ENCODE measurements around the gene TOLLIP.
"Not testable (repeated sequence)": the region's sequence is repeated elsewhere in the genome, so short reads cannot be mapped to it uniquely, and the experiment has no call there.

Gene TOLLIP

DNA sequence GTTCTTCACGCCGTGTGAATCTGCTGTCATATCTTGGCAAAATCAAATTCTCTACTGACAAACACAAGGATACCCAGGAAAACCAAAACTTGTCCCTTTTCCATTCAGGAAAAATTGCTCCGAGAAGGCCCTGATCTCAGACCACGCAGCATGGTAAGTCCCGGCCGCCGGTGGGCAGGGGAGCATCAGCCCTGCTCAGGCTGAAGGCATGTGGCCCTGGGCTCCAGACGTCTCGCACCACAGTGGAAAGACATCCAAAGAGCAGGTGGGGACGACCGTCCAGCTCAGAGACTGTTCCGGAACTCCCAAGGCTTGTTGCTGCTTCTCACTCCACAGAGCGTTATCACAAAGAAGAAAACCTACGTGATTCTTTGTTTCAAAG is 29.8 kb downstream of the TOLLIP start:
- DNase-seq: no peak

DNA sequence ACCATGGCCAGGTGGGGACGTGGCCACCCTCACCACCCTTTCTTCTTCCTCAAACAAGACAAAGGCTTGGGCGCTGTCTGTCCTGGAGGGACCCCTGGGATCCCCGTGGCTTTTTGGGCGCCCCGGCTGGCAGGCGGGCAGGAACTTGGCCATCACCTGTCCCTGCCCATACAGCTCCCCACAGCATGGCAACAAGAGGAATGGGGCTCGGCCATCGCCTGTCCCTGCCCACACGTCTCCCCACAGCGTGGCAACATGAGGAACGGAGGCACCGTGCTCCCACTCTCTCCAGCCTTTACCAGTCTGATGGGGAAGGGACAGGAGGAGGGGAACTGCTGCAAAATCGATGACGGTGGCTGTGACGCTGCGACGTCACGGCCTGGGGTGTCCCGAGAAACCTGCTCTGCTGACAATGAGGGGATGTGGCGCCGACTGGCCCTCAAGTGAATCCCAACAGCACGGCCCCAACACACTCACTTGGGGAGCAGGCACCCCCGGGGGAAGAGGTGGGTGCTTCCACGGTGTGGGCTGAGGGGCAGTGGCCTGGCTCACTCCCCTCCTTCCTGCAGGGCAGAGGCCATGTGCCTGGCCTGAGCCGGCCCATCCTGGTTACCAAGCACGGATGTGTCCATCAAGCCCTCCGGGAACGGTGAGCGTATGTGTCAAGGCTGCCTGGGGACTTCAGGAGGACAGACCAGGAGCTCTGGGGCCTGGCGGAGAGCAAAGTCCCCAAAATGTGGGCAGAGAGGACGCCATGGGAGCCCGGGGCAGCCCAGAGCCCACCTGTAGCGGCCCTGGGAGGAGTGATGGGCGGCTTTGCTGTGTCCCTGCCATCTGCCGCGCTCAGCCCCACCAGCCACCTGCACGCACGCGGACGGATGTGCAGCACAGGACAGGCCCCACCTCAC is 30.4 kb downstream of the TOLLIP start:
- DNase-seq: no peak

DNA sequence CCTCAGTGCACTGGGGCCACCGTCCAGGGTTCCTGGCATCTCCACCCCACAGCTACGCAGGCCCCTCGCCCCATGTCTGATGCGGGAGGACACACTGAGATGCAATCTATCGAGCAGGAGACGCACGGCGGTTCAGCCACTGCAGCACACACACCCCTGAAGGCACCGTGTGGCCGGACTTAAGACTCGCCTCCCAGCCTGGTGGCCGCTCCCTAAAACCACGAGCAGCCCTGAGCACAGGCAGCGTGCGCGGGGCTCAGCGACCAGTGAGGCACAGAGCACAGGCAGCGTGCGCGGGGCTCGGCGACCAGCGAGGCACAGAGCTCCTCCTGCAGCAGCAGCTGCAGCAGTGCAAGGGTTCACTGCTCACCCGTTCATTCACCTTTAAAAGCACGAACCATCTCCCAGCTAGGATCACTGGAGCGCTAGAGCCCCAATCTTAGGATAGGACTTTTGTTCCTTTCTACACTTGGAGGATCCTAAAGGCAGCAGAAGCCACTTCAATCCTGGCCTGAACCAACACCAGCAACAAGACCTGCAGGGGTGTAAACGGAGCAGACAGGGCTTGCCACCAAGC is 31.4 kb downstream of the TOLLIP start:
- DNase-seq: no peak

DNA sequence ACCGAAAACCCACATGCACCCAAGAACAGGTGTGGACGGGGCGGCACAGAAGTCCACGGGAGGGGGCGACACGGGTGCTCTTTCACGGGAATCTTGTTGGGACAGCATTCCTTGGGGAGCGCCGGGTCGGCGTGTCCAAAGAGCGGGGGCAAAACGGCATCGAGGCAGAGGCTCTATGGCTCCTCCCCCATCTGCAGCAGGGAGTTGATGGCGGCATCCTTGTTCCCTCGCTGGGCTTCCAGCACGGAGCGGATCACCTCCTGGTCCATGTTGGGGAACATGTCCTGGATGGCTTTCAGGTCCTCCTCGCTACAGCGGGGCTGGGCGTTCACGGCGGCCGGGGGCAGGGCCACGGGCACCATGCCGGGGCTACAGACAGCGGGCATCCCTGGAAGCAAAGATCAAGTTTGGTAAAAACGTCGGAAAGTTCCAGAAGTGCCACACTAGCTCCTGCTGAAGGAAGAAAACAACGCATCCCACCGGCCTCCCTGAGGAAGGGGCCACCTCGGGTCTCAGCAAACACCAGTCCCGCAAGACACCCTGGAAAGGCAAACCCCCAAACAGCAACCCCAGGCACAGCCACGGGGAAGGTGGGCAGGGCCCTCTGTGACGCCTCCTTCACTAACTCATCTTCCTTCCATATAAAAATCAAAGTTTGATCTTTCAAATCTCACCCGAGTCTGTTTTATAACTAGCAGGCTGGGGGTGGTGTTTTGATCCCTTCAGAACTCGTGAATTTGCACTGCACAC is 32.4 kb downstream of the TOLLIP start:
- no peak for DNase-seq

DNA sequence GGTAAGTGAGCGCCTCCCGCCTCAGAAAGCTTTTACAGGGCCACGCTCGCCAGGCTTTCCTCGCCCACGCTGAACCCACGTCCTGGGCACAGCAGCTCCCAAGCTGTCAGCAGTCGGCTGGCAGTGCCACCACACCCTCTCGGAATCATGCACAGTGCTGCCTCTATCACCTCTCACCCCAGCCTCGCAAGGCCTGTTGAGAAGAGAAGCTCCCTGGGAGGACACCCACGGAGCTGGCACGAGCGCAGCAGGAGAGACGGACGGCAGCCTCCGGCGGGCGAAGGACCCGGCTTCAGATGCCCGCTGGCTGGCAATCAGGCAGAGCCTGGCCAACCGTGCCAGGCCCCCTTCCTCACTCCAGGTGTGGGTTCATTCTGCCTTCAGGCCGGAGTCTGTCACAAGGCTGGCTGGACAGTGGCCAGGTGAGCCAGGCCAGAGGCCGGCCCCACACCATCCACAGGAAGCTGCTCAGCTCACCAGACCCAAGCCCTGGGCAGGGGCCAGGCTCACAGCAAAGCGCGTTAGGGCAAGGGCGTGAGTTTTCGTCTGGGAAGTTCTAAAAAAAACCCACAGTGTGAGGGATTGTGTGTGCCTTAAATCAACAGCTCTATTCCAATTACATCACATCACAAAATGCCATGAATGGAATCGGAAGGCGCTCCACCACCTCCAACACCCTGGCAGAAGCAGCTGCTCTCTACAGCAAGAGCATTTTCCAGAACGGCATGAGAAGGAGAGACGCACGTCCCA is 33.2 kb downstream of the TOLLIP start:
- DNase-seq: no peak

DNA sequence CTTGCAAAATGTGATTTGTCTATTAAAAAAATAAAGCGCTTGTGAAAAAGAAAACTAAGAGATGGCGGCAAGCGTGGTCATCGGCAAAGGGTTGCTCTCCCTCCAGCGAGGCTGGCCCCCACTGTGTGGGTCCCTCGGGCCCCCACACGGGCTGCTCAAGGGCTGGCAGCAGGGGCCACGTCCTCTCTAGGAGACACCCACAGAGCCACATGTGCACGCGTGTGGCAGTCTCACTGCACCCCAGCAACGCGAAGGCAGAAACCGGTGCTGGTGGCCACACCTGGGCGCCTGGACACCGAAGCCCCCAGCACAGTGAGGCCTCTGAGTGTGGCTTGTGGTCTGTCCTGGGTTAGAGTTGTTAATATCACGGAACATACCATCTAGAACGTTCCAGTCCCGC is 34.4 kb downstream of the TOLLIP start:
- no peak for DNase-seq

DNA sequence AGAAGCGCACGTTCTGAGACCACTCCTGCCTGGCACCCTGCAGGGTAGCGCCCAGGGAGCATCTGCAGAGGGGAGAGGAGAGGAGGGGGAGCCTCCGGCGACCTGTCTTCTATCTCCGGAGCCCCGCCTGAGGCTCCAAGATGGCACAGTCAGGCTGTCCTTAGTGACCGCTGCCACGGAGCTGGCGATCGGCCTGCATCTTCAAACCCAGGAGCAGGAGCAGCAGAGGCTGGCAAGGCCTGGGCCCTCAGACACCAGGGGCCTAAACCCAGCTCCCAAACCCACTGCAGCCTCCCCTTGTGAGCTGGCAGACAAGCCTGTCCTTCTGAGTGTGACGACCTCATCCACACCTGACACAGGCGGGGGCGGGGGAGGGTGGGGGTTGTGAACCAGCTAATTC is 34.9 kb downstream of the TOLLIP start:
- no peak for DNase-seq

DNA sequence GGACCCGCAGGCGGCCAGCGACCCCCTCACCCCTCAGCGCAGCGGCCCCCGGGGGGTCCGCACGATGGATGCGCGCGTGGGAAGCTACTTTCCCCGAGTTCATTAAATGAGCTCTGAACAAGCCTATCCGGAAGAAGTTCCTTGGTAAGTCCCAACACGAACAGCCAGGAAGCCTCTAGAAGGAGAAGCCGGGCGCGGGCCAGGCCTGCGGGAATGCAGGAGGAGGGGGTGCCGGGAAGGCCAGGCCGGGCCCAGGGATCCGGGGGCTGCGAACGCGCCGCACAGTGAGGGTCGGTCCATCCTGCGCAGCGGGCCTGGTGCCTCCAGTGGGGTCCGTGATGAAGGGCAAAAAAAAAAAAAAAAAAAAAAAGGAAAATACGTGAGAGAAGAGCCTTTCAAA is 36.9 kb downstream of the TOLLIP start:
- DNase-seq: no peak

DNA sequence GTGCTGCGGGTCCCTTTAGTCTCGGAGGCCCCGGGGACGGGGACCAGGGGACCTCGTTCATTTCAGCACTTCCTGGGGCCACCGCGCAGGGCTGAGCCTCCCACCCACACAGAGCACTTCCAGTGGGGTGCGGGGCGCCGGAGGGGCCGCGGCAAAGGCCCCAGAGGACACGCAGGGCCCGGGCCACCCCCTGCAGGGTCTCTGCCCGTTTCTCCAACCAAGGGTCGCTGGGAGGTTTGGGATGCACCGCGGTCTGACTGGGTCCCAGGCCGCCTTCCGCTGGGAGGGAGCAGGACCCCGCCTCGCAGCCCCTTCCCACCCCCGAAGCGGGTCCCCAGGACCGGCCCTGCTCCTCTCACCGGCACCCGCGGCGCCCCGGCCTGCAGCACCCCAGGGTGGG is 37.5 kb downstream of the TOLLIP start:
- no peak for DNase-seq

DNA sequence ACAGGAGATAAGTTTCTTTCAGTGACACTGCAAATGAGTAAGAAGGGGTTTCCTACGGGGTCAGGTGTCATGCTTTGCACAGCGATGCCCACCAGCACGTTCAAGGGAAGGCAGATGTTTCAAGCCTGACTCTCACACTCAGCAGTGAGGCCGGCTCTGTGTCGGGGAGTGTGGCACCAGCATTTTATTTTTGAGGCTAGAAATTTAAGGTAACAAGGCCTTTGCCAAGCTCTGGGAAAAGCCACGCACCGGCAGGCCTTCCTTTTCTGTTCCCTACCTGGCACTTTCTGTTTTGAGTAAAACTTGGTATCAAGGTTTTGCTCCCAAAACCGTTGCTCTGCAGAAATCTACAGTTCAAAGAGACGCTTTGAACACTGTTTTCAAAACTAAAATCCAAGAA is 38.0 kb downstream of the TOLLIP start:
- no peak for DNase-seq

DNA sequence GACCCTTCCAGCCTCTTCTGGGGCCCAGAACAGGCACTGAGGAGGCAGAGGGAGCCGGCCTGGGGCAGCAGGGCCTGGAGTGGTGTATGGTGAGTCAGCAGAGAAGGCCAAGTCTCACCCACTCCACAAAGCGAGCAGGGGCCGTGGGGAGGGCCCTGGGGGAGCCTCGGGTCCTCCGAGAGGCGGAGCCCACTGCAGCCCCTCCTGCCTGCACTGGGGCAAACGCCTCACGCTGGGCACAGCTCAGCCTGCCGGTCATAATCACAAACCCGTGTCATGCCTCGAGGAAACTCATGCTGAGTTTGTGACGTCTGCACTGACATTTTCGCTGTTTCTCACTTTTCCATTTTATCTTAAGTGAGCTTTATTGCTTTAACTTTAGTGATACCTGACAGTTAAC is 38.4 kb downstream of the TOLLIP start:
- no peak for DNase-seq

DNA sequence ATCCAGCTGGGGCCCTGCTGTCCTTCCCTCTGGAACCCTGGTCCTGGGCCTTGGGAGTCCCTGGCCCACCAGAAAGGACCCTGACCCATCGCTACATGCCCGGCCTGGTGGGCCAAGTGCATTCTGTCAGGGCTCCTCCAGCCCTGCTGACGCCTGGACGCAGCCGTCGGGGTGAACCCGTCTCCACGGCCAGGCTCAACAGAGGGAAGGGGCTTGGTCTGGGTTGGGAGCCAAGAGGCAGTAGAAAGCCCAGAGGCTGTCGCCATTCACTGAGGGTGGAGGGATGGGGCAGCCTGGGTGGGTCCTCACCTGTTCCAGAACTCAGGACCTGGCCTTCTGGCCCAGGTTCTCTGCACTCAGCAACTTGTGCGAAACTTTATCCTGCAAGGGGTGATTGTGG is 39.0 kb downstream of the TOLLIP start:
- DNase-seq: no peak

DNA sequence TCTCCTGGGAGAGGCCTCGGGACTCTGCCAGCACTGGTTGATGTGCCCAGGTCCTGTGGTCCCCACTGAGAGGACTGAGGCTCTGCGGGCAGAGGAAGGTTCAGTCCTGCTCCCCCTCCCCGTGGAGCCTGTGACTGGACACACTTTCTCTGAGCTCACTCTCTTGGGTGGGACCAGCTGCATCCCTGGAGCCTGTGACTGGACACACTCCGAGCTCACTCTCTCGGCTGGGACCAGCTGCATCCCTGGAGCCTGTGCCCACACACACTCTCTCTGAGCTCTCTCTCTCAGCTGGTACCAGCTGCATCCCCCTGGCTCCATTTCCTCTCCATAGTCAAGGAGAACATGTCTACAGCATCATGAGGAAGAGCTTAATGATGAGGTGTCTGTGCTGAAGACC is 39.5 kb downstream of the TOLLIP start:
- no peak for DNase-seq

DNA sequence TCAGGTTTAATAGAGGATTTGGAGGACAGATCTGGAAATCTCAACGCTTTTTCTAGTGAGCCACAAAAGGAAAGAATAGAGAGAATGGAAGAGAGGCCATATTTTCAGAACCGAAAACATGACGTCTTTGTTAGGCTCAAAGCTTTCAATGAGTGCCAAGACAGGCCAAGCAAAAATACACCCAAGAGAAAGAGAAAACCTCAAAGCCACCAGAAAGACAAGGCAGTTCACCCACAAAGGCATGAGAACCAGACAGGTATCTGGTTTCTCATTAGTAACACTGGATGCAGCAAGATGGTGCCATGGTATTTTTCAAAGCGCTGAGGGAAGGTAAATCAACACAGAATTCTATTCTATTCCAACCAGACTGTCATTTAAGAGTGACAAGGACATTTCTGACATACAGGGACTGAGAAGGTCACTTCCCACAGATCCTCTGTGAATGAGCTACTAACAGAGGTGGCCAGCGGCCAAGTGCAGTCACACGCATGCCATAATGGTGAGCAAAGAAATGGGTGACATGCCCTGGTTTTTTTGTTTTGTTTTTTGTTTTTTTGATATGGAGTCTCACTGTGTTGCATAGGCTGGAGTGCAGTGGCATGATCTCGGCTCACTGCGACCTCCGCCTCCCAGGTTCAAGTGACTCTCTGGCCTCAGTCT is 41.9 kb downstream of the TOLLIP start:
- DNase-seq: no peak

DNA sequence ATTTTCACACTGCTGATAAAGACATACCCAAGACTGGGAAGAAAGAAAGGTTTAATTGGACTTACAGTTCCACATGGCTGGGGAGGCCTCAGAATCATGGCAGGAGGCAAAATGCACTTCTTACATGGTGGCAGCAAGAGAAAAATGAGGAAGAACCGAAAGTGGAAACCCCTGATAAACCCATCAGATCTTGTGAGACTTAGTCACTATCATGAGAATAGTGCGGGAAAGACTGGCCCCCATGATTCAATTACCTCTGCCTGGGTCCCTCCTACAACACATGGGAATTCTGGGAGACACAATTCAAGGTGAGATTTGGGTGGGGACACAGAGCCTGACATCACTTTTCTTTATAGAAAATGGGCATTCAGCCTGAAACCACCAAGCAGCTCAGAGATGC is 42.5 kb downstream of the TOLLIP start:
- DNase-seq: not testable (repeated sequence)

DNA sequence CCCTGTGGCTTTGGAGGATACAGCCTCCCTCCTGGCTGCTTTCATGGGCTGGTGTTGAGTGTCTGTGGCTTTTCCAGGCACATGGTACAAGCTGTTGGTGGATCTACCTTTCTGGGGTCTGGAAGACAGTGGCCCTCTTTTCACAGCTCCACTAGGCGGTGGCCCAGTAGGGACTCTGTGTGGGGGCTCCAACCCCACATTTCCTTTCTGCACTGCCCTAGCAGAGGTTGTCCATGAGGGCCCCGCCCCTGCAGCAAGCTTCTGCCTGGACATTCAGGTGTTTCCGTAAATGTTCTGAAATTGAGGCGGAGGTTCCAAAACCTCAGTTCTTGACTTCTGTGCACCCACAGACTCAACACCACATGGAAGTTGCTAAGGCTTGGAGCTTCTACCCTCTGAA is 44.0 kb downstream of the TOLLIP start:
- not testable (repeated sequence) for DNase-seq

DNA sequence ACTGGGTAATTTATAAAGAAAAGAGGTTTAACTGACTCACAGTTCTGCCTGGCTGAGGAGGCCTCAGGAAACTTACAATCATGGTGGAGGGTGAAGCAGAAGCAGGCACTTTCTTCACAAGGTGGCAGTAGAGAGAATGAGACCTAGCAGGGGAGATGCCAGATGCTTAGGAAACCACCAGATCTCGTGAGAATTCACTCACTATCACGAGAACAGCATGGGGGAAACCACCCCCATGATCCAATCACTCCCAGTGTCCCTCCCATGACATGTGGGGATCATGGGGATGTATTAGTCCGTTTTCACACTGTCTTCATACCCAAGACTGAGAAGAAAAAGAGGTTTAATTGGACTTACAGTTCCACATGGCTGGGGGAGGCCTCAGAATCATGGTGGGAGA is 45.0 kb downstream of the TOLLIP start:
- peak; percentile 75 for DNase-seq

DNA sequence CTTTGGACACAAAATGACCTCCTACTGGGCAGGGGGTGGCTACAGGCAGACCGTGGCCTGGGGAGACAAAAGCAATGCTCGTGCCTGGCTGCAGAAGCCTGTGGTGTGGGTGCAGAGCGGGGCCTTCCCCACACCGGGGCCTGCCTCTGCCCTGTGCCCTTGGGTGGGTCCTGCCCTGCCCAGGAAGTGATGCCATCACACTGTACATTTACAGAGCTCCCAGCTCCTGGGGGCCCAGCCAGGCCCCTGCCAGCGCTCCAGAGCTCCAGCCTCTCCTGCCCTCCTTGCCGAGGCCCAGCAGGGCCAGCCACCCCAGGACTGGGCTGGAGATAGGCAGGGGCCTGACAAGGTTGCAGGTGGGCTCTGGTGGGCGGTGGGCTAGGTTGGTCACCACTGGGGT is 46.4 kb downstream of the TOLLIP start:
- no peak for DNase-seq

DNA sequence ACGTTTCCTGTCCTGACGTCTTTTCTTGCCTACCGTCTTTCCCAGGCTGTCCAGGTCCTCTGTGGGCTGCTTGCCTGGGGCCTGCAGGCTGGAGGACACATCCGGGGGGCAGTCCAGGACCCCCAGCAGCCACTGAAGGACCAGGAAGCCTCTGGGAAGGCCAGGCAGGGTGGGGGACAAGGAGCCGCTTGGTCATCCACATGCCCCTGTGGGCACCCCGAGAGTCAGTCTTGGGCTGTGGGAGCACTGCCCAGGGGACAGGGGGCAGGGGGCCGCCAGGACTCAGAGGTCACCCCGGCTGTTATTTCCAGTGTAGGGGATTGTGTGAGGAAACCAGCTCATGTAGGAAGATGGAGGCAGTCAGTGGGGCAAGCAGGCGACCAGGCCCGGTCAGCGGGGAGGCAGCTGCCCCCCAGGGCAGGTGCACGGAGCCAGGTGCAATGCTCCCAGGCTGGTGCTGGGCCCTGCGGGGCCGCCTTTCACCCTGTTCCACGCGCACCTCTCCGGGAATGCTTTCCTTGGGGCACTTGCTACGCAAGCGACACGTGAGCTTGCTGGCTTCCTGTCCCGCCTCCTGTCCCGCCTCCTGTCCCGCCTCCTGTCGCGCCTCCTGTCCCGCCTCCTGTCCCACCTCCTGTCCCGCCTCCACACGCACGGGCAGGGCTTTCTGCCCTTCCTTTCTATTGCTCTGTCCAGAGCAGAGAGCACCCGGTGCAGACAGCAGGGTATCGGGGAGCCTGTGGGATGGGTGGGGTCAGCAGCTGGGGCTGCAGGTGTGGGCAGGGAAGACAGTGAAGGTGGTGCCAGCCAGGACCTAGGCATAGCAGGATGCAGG is 47.0 kb downstream of the TOLLIP start:
- DNase-seq: peak; percentile 87

DNA sequence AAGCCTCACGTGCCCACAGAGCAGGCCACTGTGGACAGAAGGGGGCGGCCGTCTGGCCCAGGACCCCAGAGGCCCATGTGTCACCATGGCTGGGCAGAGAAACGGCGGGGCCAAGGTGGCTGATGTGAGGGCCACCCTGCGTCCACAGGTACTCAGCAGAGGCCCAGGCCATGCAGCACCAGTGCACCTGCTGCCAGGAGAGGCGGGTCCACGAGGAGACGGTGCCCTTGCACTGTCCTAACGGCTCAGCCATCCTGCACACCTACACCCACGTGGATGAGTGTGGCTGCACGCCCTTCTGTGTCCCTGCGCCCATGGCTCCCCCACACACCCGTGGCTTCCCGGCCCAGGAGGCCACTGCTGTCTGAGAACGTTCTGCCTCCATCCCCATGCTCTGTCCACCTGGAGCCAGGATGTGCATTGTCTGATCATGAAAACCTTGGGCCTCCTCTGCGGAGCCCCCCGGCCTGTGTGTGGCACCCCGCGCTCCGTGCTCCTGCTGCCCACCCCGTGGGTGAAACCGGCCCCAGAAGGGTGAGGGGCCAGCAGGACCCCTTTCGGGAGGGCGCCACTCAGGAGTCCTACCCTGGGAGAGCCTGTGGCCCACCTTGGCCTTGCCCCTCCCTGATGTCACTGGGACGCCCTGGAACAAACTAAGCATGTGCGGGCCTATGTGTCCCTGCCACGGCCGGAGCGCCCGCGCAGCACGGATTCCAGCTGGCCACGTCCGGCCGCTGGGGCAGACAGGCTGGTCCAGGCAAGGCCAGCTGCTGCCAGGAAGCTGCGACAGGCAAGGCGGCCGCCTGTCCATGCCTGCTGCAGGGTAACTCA is 48.0 kb downstream of the TOLLIP start:
- no peak for DNase-seq

DNA sequence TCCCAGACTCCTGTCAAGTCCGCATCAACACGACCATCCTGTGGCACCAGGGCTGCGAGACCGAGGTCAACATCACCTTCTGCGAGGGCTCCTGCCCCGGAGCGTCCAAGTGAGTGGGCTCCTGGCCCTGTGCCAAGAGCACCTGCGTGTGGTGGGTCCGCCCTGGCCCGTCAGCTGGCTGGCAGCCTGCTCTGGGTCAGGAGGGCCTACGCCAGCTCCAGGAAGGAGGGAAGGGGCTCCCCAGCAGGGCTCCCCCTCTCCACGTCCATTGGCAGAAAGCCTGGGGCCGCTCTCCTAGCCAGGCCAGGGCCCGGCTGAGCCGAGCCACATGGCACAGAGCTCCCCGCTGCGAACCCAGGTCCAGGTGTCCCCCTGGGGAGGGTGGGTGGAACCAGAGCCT is 48.8 kb downstream of the TOLLIP start:
- DNase-seq: no peak
